Hair follicular keratinocyte (primary cell): Measurements from ENCODE around the gene SOWAHD. TPM values are rescaled to one million over a fixed set of nuclear protein-coding genes. Genes with fewer than 3 reads are reported as not detected.

Experiments
- total RNA-seq: library from RNA; depleted of rRNA; stranded (reverse); fragments of >200 nt; gene quantifications from 2 replicates; pipeline ENCODE4 v1.2.3, GENCODE V29; 2015

Gene SOWAHD
- 0.68 TPM in 1 of 2 replicates, not detected in the other for total RNA-seq

DNA sequence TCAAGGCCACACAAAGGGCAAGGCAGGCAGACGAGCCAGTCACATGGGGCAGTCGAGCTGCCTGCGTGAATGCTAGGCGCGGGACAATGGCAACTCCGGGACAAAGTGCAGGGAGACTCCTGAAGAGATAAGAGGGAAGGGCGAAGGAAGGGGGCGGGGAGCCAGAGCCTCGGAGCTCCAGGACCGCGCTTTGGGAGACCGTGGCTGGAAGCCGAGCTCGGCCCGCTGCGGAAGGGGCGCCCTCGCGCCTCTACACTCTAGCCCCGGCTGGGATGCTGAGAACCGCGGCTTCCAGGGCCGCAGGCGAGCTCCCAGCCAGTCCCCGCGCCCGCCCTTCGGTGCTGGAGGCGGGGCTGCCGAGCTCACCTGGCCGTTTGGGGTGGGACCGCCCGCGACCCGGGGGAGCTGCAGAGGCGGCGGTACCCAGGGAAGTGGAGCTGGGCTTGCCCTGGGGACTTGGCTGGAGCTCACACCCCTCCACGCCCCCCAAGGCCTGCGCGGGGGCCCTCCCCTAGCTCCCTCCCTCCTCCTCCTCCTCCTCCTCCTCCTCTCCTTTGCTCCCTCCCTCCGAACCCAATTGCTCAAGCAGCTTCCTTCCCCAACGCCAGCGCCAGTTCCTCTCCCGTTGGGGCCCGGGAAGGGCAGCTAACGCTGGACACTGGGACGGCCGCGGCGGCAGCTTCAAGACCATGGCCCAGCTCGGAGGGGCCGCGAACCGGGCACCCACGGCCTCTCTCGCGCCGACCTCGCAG, at the start of gene SOWAHD:
Gene SOWAHD (plus strand): TSS at position 610 of the 752 bp plus-strand sequence. CDS start 80 bp downstream, at position 690.

DNA sequence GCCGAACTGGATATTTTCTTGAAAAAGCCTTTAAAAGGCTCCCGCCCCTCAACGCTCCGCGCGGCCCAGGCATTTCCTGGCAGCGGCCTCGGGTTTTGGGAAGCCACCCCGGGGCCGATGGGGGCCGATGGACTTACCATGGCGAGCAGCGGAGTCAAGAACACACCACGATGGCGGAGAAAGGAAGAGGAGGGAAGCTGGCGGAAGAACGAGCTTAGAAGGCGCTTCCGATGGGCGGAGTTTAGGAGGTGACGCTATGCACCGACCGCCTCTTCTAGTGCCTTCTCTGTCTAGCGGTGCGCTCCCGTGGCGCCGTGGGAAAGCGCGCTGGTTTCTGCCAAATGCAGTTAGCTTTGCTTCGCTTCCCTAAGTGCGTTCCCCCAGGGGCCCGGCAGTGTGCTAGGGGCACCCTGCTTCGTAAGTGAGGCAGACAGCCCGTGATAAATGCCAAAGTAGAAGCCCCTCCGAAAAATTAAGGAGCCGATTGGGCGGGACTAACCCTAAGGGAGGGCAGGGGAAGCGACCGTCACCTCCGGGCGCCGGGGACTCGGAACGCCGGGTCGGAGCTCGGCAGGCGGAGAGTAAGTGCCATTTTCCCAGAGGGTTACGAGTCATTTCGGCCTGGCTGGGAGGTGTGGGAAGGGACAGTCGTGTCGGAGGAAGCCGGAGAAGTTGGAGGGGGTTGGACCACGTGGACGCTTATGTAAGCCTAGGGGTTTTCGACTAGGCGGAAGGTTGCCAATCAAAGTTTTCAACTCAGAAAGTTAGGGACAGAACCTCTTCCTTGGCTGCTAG, 33.2 kb downstream of the SOWAHD start, which contains the start of gene RPL39:
Gene RPL39 (minus strand): TSS at position 194 of the 795 bp plus-strand sequence. CDS start 54 bp downstream, at position 140.

Other genes with a start within 250 kb of the SOWAHD start
- gene STEEP1, start 193.2 kb upstream of the SOWAHD start, total RNA-seq: 13.9 and 22.4 TPM in 2 replicates
- 29.8 and 31.2 TPM in 2 replicates for gene UBE2A, start 184.0 kb upstream of the SOWAHD start, total RNA-seq
- 5.5 and 10.5 TPM in 2 replicates for gene NKRF, start 152.2 kb upstream of the SOWAHD start, total RNA-seq
- 8.2 and 9.0 TPM in 2 replicates for gene SEPTIN6, start 65.4 kb upstream of the SOWAHD start, total RNA-seq
- gene RPL39, start 33.0 kb downstream of the SOWAHD start, total RNA-seq: 5,686 and 6,700 TPM in 2 replicates
- gene UPF3B, start 94.4 kb downstream of the SOWAHD start, total RNA-seq: 2.7 and 2.9 TPM in 2 replicates
- gene RNF113A, start 113.1 kb downstream of the SOWAHD start, total RNA-seq: 11.6 and 14.5 TPM in 2 replicates
- gene NDUFA1, start 113.2 kb downstream of the SOWAHD start, total RNA-seq: 85.8 and 89.1 TPM in 2 replicates
- not detected in 2 replicates for gene AKAP14, start 137.3 kb downstream of the SOWAHD start, total RNA-seq
- gene NKAP, start 185.2 kb downstream of the SOWAHD start, total RNA-seq: 2.7 and 4.1 TPM in 2 replicates